Measurements from ENCODE around the gene TMEM72.

The TMEM72 gene

DNA sequence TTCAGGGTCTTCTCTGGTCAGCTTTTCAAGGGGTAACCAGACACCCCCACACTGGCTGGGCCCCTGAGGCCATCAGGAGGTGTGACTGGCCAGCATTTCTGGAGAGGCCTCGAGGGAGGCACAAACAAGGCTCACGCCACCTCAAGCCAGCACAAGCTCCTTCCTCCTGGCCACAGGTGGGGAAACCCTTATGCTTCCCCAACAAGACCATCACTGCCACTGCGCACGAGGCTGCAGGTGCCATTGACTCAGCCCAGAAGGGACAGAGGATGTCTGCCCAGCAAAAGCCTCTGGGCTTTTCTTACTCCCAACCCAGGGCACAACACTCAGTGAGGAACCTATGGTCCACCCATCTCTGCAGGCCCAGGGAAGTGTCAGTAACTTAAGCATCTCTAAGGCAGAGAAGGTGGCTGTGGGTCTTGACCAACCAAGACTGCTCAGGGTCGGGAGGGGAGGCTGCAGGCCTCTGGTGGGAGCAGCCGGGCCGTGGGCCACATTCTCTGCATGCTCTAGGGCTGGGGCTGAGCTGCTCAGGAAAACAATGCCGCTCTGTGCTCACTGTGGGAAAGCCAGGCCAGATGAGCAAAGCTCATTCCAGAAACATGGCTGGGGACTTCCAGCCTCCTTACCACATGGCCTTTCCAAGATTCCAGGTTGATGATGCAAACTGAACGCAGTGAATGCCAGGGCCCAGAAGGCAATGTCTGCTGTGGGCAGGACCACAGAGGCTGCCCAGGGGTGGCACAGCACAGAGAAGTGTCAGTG lies 24.2 kb downstream of the TMEM72 start:
- no peak for DNase-seq

DNA sequence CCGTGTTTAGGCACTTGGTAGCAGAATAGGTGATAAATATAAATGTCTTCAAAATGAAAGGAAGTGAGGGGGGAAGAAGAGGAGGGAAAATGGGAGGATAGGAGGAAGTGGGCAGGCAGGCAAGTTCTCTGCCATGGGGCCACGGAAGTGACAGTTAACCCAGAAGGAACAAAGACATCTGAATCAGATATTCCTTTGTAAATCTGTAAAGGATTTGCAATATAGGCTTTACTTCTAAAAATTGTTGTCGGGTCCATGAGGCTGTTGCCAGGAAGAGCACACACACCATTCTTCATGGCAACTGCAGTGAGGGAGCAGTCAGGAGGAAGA lies 24.8 kb downstream of the TMEM72 start:
- DNase-seq: no peak

DNA sequence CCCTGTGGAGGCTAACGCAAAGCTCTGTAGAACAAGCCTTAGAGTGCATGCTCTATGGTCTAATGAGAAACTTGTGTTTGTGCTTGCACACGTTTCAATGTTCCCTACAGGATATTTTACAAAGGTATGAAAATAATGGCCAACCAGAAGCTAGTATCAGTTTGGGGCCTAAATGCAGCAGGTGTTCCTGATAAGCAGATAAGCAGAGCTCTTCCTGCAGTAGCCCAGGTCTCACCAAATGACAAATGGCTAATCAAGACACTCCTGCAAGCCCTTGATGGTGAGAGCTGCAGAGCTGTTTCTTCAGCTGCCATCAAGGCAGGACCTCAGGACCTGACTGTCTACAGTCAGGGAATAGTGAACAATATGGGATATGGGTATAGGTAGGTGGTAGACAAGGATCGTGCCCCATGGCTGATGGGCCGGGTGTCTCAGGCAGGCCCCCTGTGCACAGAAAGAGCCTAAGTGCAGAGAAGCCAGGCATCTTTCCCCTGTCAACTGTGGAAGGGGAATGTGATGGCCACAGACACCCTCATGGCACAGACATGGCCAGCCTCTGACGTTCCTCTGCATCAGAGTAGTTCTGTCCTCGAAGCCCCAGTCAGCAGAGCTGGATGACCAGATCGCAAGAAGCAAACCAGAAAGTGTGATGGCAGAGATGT lies 25.3 kb downstream of the TMEM72 start:
- DNase-seq: no peak

DNA sequence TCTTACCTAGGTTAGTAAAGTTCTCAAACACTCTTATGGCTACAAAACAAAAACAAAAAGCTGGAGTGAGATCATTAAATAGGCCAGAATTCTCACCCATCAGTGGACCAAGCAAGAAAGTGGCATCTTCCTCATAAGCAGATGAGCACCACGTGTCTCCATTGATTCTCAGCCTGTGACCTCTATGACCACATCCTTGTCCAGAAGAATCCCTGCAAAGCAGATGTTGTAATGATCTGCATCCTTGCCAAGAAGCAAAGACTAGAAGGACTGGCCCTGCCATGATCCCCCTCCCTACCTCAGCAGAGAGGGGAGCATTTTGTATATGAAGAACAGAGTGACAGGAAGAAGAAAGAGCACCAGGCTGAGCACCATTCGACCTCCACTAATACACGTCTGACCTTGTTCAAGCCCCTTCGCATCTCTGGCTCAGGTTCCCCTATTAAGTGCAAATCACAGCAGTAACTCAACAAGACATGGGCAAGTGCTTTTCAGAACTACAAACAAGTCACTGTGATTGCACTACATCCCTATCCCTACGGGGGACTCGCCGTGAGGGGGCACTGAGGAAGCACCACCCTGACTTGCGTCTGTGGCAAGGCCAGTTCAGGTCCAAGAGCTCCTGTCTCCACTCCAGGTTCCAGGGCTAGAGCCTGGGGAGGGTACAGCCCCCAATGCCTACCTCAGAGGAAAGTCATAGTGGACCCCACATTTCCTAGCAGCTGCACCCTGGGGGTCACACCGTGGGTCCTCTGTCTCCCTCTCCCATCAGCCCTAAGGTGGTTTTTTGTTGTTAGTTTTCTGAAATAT lies 26.3 kb downstream of the TMEM72 start:
- DNase-seq: no peak

DNA sequence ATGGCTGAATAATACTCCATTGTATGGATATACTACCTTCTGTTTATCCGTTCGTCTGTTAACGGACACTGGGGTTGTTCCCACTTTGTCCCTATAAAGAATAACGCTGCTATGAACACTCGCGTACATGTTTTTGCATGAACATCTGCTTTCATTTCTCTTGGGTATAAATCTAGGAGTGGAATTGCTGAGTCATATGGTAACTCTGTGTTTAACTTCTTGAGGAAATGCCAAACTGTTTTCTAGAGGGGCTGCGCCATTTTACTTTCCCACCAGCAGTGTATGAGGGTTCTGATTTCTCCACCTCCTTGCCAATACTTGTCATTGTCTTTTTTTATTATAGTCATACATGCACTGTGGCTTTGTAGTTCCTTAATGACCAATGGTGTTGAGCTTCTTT lies 27.8 kb downstream of the TMEM72 start:
- DNase-seq: no peak

DNA sequence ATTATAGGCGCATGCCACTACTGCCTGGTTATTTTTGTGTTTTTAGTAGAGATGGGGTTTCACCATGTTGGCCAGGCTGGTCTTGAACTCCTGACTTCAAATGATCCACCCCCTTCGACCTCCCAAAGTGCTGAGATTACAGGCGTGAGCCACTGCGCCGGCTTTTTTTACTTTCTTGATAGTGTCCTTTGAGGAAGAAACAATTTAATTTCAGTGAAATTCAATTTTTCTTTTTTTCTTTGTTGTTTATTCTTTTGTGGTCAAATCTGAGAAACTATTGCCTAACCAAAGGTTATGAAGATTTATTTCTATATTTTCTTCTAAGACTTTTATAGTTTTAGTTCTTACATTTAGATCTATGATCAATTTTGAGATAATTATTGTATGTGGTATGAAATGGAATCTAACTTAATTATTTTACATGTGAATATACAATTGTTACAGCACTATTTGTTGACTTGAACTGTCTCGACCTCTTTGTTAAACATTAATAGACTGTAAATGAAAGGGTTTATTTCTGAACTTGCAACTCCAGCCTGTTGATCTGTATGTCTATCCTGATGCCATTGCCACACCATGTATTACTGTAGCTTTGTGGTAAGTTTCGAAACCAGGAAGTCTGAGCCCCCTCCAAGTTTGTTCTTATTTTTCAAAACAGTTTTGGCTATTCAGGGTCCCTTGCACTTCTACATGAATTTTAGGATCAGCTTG lies 28.7 kb downstream of the TMEM72 start:
- DNase-seq: no peak

DNA sequence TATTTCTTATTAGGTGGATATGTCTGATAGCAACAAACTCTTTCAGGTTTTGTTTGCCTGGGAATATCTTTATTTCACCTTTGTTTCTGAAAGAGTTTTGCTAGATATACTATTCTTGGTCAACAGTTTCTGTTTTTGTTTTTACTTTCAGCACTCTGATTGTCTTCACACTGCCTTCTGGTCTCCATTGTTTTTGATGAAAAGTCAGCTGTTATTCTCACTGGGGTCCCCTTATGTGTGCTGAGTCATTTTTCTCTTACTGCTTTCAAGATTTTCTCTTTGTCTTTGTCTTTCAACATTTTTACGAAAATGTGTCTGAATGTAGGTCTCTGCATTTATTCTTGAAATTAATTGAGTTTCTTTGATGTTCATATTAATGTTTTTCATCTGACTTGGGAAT lies 33.2 kb downstream of the TMEM72 start:
- DNase-seq: no peak

DNA sequence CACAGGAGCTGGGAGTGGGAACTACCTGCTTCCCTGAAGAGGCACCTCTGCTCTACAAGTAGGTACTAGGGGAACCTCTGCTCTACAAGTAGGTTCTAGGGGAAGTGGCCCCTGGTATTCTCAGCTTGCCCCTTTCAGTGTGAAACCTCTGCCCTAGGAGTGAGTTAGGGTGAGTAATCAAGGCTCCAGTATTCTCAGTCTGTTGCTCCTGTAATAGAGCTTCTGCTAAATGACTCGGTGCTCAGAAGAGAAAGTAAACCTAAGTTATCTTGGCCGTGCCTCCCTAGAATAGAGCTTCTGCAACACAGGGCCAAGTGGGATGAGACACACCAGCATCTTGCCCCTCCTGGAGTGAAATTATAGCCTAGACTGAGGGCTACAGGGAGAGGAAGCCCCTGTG lies 35.1 kb downstream of the TMEM72 start:
- no peak for DNase-seq

DNA sequence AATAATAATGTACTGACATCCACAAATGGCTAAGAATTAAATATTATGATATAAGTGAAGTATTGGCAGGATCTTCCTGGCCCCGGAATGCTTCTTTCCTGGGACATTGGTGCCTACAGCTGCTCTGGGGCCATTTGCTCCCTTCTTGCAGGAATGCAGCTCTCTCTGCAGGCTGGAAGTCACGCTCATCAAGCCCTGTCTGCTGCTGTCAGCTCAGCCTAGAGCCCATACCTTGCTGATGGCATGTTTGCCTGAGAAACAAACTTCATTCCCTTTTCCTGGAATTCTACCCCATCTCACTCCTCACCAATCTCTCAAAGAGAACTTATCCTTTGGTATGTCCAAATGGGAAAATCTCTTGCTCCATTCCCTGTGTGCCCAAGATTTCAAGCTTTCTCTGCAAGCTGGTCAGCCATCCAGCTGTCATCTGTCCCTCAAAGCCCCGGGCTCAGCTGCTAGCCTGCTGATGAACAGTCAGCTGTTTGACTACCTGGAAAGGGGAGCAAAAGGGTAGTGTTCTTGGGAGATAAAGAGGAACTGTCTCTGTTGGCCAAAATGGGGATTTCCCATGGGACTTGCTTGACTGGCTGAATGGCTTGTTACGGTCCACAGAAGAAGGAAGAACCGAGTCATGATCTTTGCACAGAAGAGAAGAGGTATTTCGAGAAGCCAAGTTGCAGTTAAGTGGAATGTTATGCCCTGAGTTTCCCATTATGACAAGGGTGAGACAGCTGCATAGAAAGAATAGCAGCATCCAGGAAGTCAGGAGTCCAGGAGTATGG lies 36.4 kb downstream of the TMEM72 start:
- no peak for DNase-seq

DNA sequence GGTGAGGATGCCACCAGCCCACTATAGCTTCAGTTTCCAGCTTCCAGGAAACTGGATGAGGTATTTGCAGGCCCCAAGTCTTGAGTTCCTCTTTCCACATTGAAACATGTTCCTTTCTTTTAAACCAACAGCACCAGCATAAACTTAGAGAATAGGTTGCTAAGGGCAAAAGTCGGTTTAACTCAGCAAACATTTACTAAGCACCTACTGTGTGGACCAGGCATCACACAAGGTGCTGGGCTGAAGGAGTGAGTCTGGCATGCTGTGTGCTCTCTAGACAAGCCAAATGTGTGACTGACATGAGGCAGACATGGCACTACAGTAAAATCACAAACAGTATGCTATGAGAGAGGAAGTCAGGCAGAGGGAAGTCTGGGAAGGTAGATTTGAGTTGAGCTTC lies 37.5 kb downstream of the TMEM72 start:
- DNase-seq: no peak

DNA sequence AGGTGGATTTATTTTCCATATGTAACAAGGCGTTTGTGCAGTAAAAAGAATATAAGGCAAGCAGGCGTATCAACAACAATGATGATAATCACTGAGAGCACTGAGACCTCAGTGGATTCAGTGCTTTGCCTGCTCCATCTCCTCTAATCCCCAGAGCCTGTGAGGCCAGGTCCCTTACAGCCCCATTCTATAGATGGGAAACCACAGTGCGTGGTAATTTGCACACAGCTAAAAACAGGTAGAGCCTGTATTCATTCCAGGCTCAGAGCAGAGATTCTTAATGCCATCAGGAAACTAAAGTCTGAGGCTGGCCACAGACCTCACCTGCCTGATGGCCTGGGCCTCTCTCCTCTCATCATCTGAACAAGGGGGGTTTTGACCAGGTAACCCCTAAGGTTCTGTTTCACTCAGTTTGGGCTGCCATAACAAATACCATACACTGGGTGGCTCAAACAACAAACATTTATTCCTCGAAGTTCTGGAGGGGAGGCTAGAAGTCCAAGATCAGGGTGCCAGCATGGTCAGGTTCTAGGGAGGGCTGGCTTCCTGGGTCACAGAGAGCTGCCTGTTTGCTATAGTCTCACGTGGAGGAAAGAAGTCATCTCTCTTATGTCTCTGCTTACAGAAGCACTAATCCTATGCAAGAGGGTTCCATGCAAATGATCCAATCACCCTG lies 38.1 kb downstream of the TMEM72 start:
- no peak for DNase-seq

DNA sequence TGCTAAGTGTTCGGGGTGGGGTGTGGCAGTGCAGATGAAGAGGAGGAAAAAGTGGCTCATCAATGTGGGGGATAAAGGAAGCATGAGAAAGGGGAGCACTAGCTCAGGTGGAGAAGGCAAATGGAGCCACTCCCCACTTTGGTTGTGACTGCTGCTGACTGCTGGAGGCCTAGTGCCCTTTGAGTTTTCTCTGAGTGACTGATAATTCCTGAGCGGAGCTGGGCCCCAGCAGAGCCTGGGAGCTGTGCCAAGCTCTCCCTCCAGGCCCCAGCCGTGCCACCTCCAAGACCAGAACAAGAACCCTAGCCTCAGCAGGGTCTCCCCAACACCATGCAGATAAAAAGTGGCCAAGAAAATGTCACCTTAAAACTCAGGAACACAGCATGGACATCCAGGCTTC lies 38.8 kb downstream of the TMEM72 start:
- no peak for DNase-seq

DNA sequence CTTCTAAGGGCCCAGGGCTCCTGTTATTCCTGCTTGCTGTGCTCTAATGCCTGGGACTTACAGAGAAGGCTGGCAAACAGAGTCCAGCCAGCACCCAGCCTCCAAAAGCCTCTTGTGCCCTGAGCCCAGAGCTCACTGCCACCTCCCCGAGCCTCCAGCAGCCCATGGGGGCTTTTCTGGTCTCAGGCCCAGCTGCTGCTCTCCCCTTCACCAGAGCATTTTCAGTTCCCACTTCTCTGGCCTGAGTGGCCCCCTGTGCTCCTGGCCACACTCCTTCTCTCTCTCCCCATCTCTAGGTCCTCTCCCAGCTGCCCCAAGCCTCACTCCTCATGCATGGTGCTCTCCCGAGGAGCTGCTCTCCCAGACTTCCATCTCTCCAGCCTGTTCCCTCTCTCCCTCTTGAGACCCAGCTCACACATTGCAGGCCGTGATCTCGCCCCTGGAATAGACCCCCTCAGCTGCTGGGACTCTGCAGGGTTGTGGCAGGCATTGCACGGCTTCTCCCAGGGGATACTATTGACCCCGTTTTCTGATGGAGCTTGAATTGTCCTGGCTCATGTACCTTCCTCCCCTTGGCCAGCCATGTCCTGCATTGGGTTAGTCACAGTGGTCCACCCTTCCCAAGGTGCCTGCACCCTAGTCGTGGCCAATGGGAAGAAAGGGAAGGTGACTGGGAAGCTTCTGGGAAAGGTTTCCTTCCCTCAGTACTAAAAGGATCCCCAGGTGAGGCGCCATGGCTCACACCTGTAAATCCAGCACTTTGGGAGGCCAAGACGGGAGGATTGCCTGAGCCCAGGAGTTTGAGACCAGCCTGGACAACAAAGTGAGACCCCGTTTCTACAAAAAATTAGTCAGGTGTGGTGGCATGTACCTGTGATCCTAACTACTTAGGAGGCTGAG lies 39.4 kb downstream of the TMEM72 start:
- DNase-seq: no peak

DNA sequence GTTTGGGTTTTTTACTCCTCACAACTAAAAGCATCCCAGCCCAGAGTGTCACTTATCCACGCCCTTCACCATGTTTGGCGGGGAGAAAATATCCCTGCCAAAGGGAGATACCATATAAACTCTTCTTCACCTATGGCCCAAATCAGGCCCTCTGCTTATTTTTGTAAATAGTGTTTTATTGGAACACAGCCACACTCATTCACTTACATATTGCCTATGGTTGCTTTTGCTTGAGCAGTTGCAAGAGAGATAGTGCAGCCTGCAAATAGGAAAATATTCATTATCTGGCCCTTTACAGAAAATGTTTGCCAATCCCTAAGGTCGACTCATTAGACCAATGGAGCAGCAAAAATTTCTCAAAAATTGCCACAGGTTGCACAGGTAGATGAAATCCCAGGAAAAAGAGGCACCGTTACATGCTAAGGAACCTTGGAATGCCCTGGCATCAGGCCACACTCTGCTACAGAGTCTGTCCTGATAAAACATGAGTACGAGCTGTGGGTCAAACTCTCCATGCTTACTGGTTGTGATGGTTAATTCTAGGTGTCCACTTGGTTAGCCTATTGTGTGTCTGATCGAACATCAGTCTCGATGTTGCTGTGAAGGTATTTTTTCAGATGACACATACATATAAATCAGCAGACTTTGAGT lies 40.6 kb downstream of the TMEM72 start:
- no peak for DNase-seq

DNA sequence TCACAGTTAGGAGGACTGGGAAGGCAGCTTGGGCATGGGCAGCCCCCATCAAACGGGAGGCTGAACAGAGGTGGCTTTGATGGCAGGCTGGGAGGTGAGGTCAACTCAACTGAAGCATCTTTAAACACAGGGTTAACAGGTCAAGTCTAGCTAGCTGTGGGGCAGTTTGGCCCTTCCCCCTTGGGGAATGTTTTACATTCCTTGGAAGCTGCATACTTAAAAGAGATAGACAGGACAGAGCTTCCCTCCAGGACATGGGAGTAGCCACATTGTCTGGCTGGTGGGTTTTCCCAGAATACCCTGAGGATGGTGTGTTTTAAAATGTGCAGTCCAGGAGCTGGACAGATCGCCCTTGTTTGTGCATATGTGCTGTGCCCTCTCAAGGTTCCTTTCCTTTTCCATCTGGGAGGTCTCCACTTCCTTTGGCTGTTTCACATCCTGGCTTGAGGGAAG lies 41.7 kb downstream of the TMEM72 start:
- no peak for DNase-seq

DNA sequence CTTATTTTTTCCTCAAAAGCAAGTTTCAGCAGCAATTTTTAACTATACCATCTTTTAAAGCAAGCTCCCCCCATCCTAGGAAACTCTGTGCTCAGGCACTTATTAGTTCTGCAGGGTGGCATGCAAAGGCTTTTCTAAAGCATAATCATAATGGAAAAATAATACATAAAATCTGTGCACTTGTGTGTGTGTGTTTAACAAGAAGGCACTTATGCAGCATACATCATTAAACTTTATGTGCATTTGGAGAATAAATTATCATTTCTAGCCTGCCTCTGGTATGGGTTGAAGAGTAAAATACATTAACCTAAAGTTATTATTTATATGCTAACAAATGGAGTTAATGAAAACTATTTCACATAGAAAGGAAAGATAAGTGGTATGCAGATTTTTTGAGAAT lies 42.9 kb downstream of the TMEM72 start:
- DNase-seq: no peak

DNA sequence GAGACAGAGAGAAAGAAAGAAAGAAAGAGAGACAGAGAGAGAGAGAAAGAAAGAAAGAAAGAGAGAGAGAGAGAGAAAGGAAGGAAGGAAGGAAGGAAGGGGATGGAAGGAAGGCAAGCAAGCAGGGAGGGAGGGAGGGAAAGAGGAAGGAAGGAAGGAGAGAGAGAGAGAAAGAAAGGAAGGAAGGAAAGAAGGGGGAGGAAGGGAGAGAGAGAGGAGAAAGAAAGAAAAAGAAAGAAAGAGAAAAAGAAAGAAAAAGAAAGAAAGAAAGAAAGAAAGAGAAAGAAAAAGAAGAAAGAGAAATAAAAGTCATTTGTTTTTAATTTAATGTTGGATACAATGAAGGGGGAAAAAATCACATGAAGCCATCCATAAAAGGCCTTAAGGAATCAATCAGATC lies 43.8 kb downstream of the TMEM72 start:
- no peak for DNase-seq

DNA sequence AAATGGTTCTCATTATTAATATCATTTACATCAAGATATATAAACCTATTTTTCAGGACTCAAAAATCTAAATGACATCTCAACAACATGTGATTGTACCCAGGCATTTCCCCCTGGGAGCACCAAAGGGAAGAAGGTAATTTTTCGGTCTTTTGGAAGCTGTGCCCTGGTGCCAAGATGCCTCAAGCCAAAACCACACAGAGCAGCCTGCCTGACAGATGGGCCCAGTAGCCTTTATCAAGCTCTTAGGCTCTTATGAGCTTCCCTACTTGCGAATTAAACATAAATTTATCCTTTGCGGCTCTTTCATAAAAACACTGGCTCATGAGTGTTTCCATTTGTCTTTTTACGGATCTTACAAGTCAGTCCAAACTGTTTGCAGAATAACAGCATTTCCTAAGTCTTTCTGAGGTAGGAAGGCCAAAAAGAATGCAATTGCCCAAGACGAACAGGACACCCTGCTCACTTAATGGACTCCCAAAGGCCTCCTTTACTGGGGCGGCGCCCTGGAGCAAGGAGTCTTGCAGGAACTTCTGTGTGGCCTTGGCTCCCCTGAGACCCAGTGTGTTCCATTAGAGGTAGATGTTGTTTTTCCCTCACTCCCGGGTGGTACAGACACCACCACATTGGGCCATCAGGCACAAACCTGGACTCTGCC lies 44.4 kb downstream of the TMEM72 start:
- no peak for DNase-seq

DNA sequence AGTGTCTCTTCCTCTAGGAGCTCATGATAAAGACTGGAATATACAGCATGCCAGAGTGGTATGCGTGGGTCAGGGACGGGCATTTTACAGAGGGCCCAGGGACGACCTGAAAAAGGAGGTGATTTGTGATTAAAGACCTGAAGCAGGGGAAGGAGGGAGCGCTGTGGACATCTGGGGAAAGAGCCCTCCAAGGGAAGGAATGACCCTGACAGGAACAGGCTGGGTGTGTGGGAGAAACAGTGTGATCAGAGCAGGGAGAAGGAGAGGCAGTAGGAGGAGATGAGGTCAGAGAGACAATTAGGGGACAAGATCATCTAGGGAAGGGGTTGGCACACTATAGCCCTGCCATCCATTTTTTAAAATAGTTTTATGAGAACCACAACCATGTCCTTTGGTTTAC lies 45.1 kb downstream of the TMEM72 start:
- no peak for DNase-seq

Measured in NCI-H82 (cell line).